SW480 (cell line): ENCODE results near the gene CKM.

Experiments
- DNase-seq: peaks from one replicate; pipeline ENCODE4 v3.0.0-alpha.2; 2016; ENCODE audit warnings: low spot score

Gene CKM

GRCh38 chr19:45322744-45323281 is at the start of gene CKM:
Gene CKM, minus strand, starts transcription at chr19:45322875. Its CDS starts 3,162 bp downstream, at chr19:45319713.
- no peak for DNase-seq

- peak; percentile 99 for DNase-seq
Observed at GRCh38 chr19:45370410-45371204, 47.9 kb upstream of the CKM start, which contains the start of gene ERCC2. Gene ERCC2, minus strand, starts transcription at chr19:45370573. Its CDS starts 33 bp downstream, at chr19:45370540.

GRCh38 chr19:45368737-45369340 is 46.2 kb upstream of the CKM start:
- DNase-seq: no peak

GRCh38 chr19:45368127-45368526 is 45.5 kb upstream of the CKM start:
- no peak for DNase-seq

DNA sequence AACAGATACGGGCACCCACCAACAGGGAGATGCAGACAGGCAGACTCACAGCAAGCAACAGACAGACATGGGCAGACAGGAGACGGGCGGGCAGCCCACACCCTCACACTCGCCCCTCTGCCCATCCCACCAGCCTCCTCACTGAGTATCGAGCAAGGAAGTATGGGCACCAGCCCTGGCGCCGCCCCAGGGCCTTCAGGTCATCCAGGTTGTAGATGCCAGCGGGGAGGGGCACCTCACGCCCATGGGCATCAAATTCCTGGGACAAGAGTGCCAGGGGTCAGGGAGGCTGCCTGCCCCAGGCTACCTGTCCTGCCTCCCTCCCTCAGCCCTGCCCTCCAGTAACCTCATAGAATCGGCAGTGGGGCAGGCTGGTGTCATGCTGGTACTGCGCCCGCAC is 42.0 kb upstream of the CKM start:
- no peak for DNase-seq

GRCh38 chr19:45363861-45364459 is 41.3 kb upstream of the CKM start:
- no peak for DNase-seq

- no peak for DNase-seq
Observed at GRCh38 chr19:45362291-45362690, 39.6 kb upstream of the CKM start.

DNA sequence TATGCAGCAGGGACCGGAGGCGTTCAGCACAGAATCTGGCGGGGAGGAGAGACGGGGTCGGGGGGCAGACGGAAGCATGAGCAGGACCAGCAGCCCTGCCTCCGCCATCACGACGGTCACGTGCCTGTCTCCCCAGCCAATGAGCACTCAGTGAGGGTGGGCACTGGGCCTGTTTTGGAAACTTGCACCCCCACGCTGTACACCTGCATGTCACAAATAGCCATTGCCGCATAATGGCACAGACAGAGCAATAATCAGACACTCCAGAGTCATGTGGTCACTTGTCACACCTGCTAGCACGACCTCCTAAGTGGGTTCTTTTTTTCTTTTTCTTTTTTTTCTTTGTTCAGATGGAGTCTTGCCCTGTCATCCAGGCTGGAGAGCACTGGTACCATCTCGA is 38.9 kb upstream of the CKM start:
- no peak for DNase-seq

GRCh38 chr19:45358213-45358792 is 35.6 kb upstream of the CKM start:
- DNase-seq: no peak

- no peak for DNase-seq
Observed at GRCh38 chr19:45357445-45357783, 34.7 kb upstream of the CKM start.

GRCh38 chr19:45356760-45357444 is 34.2 kb upstream of the CKM start:
- no peak for DNase-seq

- no peak for DNase-seq
Observed at GRCh38 chr19:45355910-45356309, 33.2 kb upstream of the CKM start.

DNA sequence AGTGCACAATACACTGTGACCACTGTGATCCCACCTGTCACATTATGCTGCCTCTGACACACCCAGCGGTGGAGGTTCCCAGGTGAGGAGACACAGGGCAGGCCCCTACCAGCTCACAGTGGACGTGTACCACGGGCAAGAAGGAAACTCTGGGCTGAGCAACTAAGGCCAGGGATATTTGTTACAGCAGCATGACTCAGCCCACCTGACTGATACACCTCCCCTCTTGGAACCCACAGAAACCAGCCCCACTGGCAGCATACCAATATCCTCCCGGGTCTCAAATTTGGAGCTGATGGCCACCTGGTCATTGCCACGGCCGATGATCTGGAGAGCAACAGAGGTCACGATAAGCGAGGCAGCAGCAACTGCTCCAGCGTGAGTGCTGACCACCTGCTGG is 32.7 kb upstream of the CKM start:
- DNase-seq: no peak

- DNase-seq: no peak
Observed at GRCh38 chr19:45354241-45354842, 31.7 kb upstream of the CKM start.

DNA sequence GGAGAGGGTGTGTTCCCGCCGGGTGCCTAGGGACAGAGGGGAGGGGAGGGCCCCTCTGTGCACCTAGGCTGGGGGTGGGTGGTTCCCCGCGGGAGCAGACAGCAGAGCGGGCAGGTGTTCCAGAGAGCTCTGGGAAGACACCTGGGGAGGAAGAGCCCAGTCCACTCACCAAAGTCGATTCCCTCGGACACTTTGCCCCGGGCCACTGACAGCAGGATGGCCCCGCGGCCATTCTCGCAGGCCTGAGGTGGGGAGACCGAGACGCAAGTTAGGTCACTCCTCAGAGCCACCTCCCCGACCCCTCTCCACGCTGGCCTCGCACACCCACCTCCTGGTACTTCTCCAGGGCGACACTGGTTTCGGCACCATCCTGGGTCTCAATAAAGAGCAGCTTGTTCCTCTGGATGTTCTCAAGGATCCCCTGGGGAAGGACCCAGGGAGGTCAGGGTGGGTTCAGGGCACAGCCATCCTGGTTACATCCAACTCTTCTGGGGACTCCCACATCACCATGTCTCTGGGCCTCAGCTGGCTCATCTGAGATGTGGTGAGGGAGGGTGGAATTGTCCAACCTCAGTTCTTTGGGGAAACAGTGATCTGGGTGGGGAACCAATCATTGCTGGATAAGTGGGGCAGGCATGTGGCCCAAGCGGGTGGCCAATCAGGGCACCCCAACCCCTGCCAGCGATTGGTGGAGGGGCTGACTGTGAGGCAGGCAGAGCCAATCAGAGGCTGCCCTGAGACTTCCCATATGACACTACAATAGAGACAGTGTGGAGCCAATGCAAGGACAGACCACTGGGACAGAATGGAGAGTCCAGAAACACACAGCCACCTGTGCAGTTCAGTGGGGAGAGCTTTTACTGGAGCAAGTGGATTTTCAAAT is 30.5 kb upstream of the CKM start:
- no peak for DNase-seq

DNA sequence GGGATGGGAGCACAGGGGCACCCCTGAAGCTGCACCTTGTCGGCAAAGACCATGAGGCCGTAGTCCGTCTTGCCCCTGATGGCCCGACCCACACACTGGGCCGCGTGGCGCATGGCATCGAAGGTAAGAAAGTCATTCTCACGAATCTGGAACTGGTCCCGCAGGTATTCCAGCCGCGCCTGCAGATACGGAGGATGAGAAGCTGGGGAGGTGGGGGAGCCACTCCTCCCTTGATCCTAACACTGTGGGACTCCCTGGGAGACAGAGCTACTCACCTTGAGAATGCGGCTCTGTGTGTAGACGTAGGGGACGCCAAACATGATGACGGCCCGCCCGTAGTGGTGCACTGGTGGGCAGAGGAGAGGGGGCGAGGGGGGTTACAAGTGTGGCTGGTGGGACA is 29.8 kb upstream of the CKM start:
- DNase-seq: no peak

GRCh38 chr19:45352062-45352461 is 29.4 kb upstream of the CKM start:
- no peak for DNase-seq

DNA sequence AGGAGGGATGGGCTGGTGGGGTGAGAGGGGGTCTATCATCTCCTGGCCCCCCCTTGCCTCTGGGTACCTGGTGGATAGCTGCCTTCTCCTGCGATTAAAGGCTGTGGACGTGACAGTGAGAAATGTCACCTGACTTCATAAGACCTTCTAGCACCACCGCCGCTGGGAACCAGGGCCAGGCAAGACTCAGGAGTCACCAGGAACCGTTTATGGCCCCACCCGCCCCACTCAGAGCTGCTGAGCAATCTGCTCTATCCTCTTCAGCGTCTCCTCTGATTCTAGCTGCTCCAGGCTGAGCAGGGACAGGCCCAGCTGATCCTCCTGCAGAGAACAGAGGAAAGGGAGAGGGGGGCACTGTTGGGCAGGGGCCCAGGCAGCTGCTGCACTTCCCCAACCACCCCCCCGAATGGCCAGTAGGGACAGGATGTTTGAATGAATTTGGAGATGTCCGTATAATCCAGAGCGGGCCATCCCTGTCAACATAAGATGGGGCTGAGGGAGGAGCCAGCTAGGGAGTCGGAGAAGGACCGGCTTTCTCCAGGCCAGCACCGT is 28.8 kb upstream of the CKM start:
- DNase-seq: no peak

- no peak for DNase-seq
Observed at GRCh38 chr19:45350477-45351058, 27.9 kb upstream of the CKM start.

GRCh38 chr19:45349430-45349941 is 26.8 kb upstream of the CKM start:
- no peak for DNase-seq
